HepG2 (cell line): ENCODE measurements around the gene PKIG. TPM values are rescaled to one million over a fixed set of nuclear protein-coding genes. Genes with fewer than 3 reads are reported as not detected.

Source experiments
- BRD4 ChIP-seq: sonication (generic); formaldehyde crosslinking; IDR thresholded peaks from 2 replicates; pipeline ENCODE4 v1.4.0; 2020; ENCODE audit warnings: missing genetic modification reagents
- GABPA ChIP-seq, 2 experiments: IDR thresholded peaks; 2 replicates each; pipeline ENCODE4 v1.6.1; 2011 to 2016; ENCODE audit warnings: low read depth in 2 of 2, low read length in 1 of 2, missing biosample characterization in 1 of 2, missing genetic modification characterization in 1 of 2
- MEF2D ChIP-seq: sonication (generic); formaldehyde crosslinking; IDR thresholded peaks from 2 replicates; pipeline ENCODE4 v1.5.1; 2020; ENCODE audit warnings: mild to moderate bottlenecking, missing genetic modification reagents
- NCOA1 ChIP-seq: sonication (generic); formaldehyde crosslinking; IDR thresholded peaks from 2 replicates; pipeline ENCODE4 v1.9.0; 2021; ENCODE audit warnings: missing genetic modification reagents
- PAWR ChIP-seq: sonication (generic); formaldehyde crosslinking; IDR thresholded peaks from 2 replicates; pipeline ENCODE4 v1.4.0; 2020; ENCODE audit warnings: missing genetic modification reagents, mild to moderate bottlenecking, borderline replicate concordance
- POGZ ChIP-seq: sonication (generic); formaldehyde crosslinking; IDR thresholded peaks from 2 replicates; pipeline ENCODE4 v1.4.0; 2020; ENCODE audit warnings: mild to moderate bottlenecking, missing genetic modification reagents
- PRPF4 ChIP-seq: fragments of 200-400 bp; formaldehyde crosslinking; IDR thresholded peaks from 2 replicates; pipeline ENCODE4 v1.6.1; 2016; ENCODE audit warnings: low read length, low read depth; ENCODE audit not compliant: poor library complexity, severe bottlenecking
- REL ChIP-seq: sonication (generic); formaldehyde crosslinking; conservative IDR thresholded peaks from 2 replicates; pipeline ENCODE4 v1.8.0; 2022; ENCODE audit warnings: mild to moderate bottlenecking, missing genetic modification reagents, moderate library complexity
- SAFB2 ChIP-seq: sonication (generic); formaldehyde crosslinking; IDR thresholded peaks from 2 replicates; pipeline ENCODE4 v1.5.1; 2020; ENCODE audit warnings: missing genetic modification reagents, low read depth, mild to moderate bottlenecking, borderline replicate concordance
- SIN3B ChIP-seq: fragments of 150-350 bp; IDR thresholded peaks from 2 replicates; pipeline ENCODE4 v1.6.1; 2014; ENCODE audit warnings: low read length
- SP140L ChIP-seq: sonication (generic); formaldehyde crosslinking; IDR thresholded peaks from 2 replicates; pipeline ENCODE4 v1.4.0; 2020; ENCODE audit warnings: missing genetic modification reagents, borderline replicate concordance
- SP5 ChIP-seq: IDR thresholded peaks from 2 replicates; pipeline ENCODE4 v1.6.1; 2016; ENCODE audit warnings: low read depth, borderline replicate concordance
- TCF7 ChIP-seq: sonication (generic); IDR thresholded peaks from 2 replicates; pipeline ENCODE4 v1.6.1; 2016; ENCODE audit warnings: antibody characterized with exemption, low read depth
- ZFAT ChIP-seq: sonication (generic); formaldehyde crosslinking; conservative IDR thresholded peaks from 2 replicates; pipeline ENCODE4 v1.8.1; 2023; ENCODE audit warnings: missing genetic modification reagents, inconsistent platforms
- ZFP90 ChIP-seq: sonication (generic); formaldehyde crosslinking; IDR thresholded peaks from 2 replicates; pipeline ENCODE4 v1.8.0; 2022; ENCODE audit warnings: missing genetic modification reagents, mild to moderate bottlenecking, inconsistent platforms, borderline replicate concordance
- ZNF121 ChIP-seq: sonication (generic); formaldehyde crosslinking; IDR thresholded peaks from 2 replicates; pipeline ENCODE4 v1.5.0; 2020; ENCODE audit warnings: mild to moderate bottlenecking, missing genetic modification reagents
- ZNF644 ChIP-seq: IDR thresholded peaks from 2 replicates; pipeline ENCODE4 v1.6.1; 2016; ENCODE audit warnings: low read depth
- ZNF792 ChIP-seq: IDR thresholded peaks from 2 replicates; pipeline ENCODE4 v1.6.1; 2016
- polyA plus RNA-seq, 8 experiments: library from polyadenylated mRNA; depleted of rRNA in 3 of 8; stranded (reverse) in 7 of 8; unstranded in 1 of 8; fragments of >200 nt; fragmentation: Illumina TruSeq in 4 of 8; extraction: Trizol in 4 of 8; gene quantifications; 2 replicates each; pipeline versions ENCODE4 v1.2.1 to v1.2.3, GENCODE V29; 2011 to 2016; ENCODE audit warnings: low read depth in 4 of 8, missing spikeins in 1 of 8, mixed read lengths in 1 of 8; ENCODE audit not compliant: insufficient read depth in 1 of 8
- total RNA-seq, 5 experiments: library from RNA; depleted of rRNA; stranded (reverse); fragments of >200 nt; fragmentation: Illumina TruSeq; extraction: Trizol; gene quantifications; 2 replicates each; pipeline ENCODE4 v1.2.3, GENCODE V29; 2016; ENCODE audit warnings: low read depth in 1 of 5
- TF ChIP-seq, protein P1 (sequence below): fragments of 450-650 bp; IDR thresholded peaks from 2 replicates; pipeline ENCODE4 v1.6.1; 2016
- TF ChIP-seq, protein P2 (sequence below): sonication (generic); formaldehyde crosslinking; IDR thresholded peaks from 2 replicates; pipeline ENCODE4 v1.8.1; 2023; ENCODE audit warnings: mild to moderate bottlenecking, missing genetic modification reagents
- TF ChIP-seq, protein P3 (sequence below): sonication (generic); formaldehyde crosslinking; IDR thresholded peaks from 2 replicates; pipeline ENCODE4 v1.4.0; 2020; ENCODE audit warnings: missing genetic modification reagents
- TF ChIP-seq, protein P4 (sequence below): sonication (generic); formaldehyde crosslinking; IDR thresholded peaks from 2 replicates; pipeline ENCODE4 v1.4.0; 2020; ENCODE audit warnings: missing genetic modification reagents; ENCODE audit errors: not compliant biosample characterization

PKIG gene
- total and polyA plus RNA-seq, 2 of the 13 experiments (the other 11 are each of a cell fraction or from before 2014, with no cell fraction given): 30.8 to 44.5 TPM

DNA sequence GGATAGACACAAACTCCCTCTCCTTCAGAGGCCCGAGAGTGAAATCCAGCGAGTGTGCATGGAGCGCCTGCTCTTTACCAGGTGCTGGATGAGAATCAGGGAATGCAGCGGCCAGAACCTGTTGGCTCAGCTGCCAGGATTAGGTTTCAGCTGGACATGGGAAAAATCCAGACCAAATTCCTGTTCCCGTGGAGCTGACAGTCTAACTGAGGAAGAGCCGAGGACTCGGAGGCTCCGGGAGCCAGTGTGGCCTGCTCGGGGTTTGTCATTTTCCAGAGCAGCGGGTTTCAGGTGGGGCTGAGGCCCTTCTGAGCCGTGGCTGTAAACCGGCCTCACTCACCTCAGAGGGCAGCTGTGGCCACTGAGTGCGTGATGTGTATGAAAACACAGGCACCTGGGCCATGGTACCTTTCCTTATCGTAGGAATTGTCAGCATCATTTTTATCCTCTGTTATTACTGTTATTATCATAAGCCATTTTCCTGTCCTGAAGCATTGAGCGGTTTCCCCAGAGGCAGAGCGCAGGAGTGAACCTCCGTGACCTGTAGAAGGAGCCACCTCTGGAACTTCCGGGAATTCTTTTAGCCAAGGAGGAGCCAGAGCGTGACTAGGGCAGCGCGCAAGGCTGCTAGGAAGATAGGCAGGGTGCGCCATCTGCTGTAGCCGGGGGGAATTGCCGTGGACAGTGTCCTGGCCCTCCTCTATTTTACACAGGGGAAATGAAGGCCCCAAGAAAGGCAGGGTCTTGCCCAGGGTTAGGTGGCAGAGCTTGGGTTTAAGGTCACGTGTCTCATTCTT lies 27.3 kb downstream of the PKIG start (continued):
- TF ChIP-seq REL (CRISPR knock-in tag): no peak
- no peak for TF ChIP-seq PRPF4
- TF ChIP-seq ZFAT (CRISPR knock-in tag): no peak
- TF ChIP-seq, protein P1, sequence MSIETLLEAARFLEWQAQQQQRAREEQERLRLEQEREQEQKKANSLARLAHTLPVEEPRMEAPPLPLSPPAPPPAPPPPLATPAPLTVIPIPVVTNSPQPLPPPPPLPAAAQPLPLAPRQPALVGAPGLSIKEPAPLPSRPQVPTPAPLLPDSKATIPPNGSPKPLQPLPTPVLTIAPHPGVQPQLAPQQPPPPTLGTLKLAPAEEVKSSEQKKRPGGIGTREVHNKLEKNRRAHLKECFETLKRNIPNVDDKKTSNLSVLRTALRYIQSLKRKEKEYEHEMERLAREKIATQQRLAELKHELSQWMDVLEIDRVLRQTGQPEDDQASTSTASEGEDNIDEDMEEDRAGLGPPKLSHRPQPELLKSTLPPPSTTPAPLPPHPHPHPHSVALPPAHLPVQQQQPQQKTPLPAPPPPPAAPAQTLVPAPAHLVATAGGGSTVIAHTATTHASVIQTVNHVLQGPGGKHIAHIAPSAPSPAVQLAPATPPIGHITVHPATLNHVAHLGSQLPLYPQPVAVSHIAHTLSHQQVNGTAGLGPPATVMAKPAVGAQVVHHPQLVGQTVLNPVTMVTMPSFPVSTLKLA: peak; percentile 39; the same call in 1 of the 2 replicates
- no peak for TF ChIP-seq TCF7
- peak; percentile 31 for TF ChIP-seq SP5 (CRISPR knock-in tag)
- no peak for TF ChIP-seq GABPA (IDR thresholded peaks at IDR 0.05; ENCODE audit: low read depth, low read length)
- TF ChIP-seq GABPA (CRISPR knock-in tag; IDR thresholded peaks at IDR 0.05; ENCODE audit: low read depth): peak; percentile 90
- peak; percentile 68; the same call in 1 of the 2 replicates for TF ChIP-seq POGZ (CRISPR knock-in tag)
- peak; percentile 65; the same call in 1 of the 2 replicates for TF ChIP-seq BRD4 (CRISPR knock-in tag)
- peak; percentile 92 for TF ChIP-seq ZNF792 (CRISPR knock-in tag)
- TF ChIP-seq, protein P2, sequence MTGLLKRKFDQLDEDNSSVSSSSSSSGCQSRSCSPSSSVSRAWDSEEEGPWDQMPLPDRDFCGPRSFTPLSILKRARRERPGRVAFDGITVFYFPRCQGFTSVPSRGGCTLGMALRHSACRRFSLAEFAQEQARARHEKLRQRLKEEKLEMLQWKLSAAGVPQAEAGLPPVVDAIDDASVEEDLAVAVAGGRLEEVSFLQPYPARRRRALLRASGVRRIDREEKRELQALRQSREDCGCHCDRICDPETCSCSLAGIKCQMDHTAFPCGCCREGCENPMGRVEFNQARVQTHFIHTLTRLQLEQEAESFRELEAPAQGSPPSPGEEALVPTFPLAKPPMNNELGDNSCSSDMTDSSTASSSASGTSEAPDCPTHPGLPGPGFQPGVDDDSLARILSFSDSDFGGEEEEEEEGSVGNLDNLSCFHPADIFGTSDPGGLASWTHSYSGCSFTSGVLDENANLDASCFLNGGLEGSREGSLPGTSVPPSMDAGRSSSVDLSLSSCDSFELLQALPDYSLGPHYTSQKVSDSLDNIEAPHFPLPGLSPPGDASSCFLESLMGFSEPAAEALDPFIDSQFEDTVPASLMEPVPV (CRISPR knock-in tag): 0 out of 2 replicates have a peak, but pooled peaks have one; percentile 6
- peak; percentile 82; the same call in 1 of the 2 replicates for TF ChIP-seq PAWR
- peak; percentile 19; the same call in 1 of the 2 replicates for TF ChIP-seq SAFB2 (CRISPR knock-in tag)
- TF ChIP-seq, protein P3, sequence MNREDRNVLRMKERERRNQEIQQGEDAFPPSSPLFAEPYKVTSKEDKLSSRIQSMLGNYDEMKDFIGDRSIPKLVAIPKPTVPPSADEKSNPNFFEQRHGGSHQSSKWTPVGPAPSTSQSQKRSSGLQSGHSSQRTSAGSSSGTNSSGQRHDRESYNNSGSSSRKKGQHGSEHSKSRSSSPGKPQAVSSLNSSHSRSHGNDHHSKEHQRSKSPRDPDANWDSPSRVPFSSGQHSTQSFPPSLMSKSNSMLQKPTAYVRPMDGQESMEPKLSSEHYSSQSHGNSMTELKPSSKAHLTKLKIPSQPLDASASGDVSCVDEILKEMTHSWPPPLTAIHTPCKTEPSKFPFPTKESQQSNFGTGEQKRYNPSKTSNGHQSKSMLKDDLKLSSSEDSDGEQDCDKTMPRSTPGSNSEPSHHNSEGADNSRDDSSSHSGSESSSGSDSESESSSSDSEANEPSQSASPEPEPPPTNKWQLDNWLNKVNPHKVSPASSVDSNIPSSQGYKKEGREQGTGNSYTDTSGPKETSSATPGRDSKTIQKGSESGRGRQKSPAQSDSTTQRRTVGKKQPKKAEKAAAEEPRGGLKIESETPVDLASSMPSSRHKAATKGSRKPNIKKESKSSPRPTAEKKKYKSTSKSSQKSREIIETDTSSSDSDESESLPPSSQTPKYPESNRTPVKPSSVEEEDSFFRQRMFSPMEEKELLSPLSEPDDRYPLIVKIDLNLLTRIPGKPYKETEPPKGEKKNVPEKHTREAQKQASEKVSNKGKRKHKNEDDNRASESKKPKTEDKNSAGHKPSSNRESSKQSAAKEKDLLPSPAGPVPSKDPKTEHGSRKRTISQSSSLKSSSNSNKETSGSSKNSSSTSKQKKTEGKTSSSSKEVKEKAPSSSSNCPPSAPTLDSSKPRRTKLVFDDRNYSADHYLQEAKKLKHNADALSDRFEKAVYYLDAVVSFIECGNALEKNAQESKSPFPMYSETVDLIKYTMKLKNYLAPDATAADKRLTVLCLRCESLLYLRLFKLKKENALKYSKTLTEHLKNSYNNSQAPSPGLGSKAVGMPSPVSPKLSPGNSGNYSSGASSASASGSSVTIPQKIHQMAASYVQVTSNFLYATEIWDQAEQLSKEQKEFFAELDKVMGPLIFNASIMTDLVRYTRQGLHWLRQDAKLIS (CRISPR knock-in tag): no peak
- TF ChIP-seq, protein P4, sequence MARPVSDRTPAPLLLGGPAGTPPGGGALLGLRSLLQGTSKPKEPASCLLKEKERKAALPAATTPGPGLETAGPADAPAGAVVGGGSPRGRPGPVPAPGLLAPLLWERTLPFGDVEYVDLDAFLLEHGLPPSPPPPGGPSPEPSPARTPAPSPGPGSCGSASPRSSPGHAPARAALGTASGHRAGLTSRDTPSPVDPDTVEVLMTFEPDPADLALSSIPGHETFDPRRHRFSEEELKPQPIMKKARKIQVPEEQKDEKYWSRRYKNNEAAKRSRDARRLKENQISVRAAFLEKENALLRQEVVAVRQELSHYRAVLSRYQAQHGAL (CRISPR knock-in tag): no peak
- TF ChIP-seq NCOA1: peak; percentile 79; the same call in 1 of the 2 replicates
- peak; percentile 78; the same call in 1 of the 2 replicates for TF ChIP-seq ZFP90 (CRISPR knock-in tag)
- TF ChIP-seq ZNF121 (CRISPR knock-in tag): peak; percentile 58
- TF ChIP-seq ZNF644 (CRISPR knock-in tag): peak; percentile 3; the same call in 1 of the 2 replicates
- peak; percentile 70; the same call in 1 of the 2 replicates for TF ChIP-seq SP140L (CRISPR knock-in tag)
- TF ChIP-seq MEF2D (CRISPR knock-in tag): peak; percentile 53; the same call in 1 of the 2 replicates
- peak; percentile 57; the same call in 1 of the 2 replicates for TF ChIP-seq SIN3B
